Loucy (cell line): ENCODE measurements around the gene OR6C65.
"Not testable (repeated sequence)": the region's sequence is repeated elsewhere in the genome, so short reads cannot be mapped to it uniquely, and the experiment has no call there.

Experiments
- CTCF ChIP-seq: fragments of 200-600 bp; sonication (generic); conservative IDR thresholded peaks from 2 replicates; pipeline ENCODE4 v1.5.1; 2014; ENCODE audit warnings: mild to moderate bottlenecking, antibody characterized with exemption, low read length
- EZH2phosphoT487 ChIP-seq: fragments of 200-600 bp; IDR thresholded peaks from 2 replicates; pipeline ENCODE4 v1.6.1; 2018; ENCODE audit warnings: antibody characterized with exemption, mild to moderate bottlenecking, moderate library complexity, borderline replicate concordance

- TF ChIP-seq CTCF, EZH2phosphoT487: not testable (repeated sequence)
These were observed 13.4 kb downstream of the OR6C65 start for GRCh38 chr12:55413498-55414388.
